Measurements from ENCODE around the gene ADGRL2.
"Not testable (repeated sequence)": the region's sequence is repeated elsewhere in the genome, so short reads cannot be mapped to it uniquely, and the experiment has no call there.

The ADGRL2 gene

GRCh38 chr1:81880781-81881180, 80.0 kb downstream of the ADGRL2 start:
- no peaks in the 10 kb centered on the region for H3K27me3 Mint-ChIP-seq (ENCODE audit: low read depth, poor library complexity)
- DNase-seq, result no peak
- no peaks in the 10 kb centered on the region for H3K9me3 Mint-ChIP-seq
- TF ChIP-seq CTCF (IDR thresholded peaks at IDR 0.05), result no peak
- H3K27ac Mint-ChIP-seq, result peak overlapping the region; percentile 83
- no peak overlapping the region for H3K4me3 Mint-ChIP-seq
- peaks cover 40% of the 10 kb centered on the region for H3K36me3 Mint-ChIP-seq (ENCODE audit: low read depth)
- H3K4me1 Mint-ChIP-seq, result peaks cover 72% of the 10 kb centered on the region

GRCh38 chr1:81885291-81885690, 84.6 kb downstream of the ADGRL2 start:
- no peak overlapping the region for H3K4me3 Mint-ChIP-seq
- H3K36me3 Mint-ChIP-seq (ENCODE audit: low read depth), result peaks cover 57% of the 10 kb centered on the region
- H3K27me3 Mint-ChIP-seq (ENCODE audit: low read depth, poor library complexity), result no peaks in the 10 kb centered on the region
- TF ChIP-seq CTCF (IDR thresholded peaks at IDR 0.05), result no peak
- no peak for DNase-seq
- no peaks in the 10 kb centered on the region for H3K9me3 Mint-ChIP-seq
- no peak overlapping the region for H3K27ac Mint-ChIP-seq
- H3K4me1 Mint-ChIP-seq, result peaks cover 33% of the 10 kb centered on the region

DNA sequence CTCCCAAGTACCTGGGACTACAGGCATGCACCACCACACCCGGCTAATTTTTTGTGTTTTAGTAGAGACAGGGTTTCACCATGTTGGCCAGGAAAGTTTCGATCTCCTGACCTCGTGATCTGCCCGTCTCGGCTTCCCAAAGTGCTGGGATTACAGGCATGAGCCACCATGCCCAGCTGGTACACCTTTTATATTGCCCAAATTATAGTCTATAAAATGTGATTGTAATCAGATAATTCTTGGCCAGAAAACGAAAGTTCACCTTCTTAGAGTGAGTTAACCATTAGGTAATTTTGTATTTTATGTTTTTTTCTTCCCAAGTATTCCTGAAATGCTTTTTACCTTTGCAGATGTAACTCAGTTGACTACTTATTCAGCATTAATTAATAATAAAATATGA, 85.6 kb downstream of the ADGRL2 start:
- H3K4me1 Mint-ChIP-seq, result peaks cover 25% of the 10 kb centered on the region
- H3K9me3 Mint-ChIP-seq, result not testable (repeated sequence)

GRCh38 chr1:81887421-81888144, 86.8 kb downstream of the ADGRL2 start:
- no peak overlapping the region for H3K27ac Mint-ChIP-seq
- no peak overlapping the region for H3K4me3 Mint-ChIP-seq
- peaks cover 60% of the 10 kb centered on the region for H3K36me3 Mint-ChIP-seq (ENCODE audit: low read depth)

More for the DNA sequence above, 85.6 kb downstream of the ADGRL2 start:
- DNase-seq; H3K4me3 Mint-ChIP-seq; H3K27me3 Mint-ChIP-seq (ENCODE audit: low read depth, poor library complexity); H3K27ac Mint-ChIP-seq: not testable (repeated sequence)
- H3K36me3 Mint-ChIP-seq (ENCODE audit: low read depth), result peaks cover 58% of the 10 kb centered on the region

GRCh38 chr1:81889166-81889565, 88.4 kb downstream of the ADGRL2 start:
- DNase-seq, result no peak
- no peak overlapping the region for H3K4me3 Mint-ChIP-seq
- H3K27ac Mint-ChIP-seq, result peak overlapping the region; percentile 50
- H3K9me3 Mint-ChIP-seq, result no peaks in the 10 kb centered on the region
- peaks cover 19% of the 10 kb centered on the region for H3K4me1 Mint-ChIP-seq
- peaks cover 52% of the 10 kb centered on the region for H3K36me3 Mint-ChIP-seq (ENCODE audit: low read depth)
- H3K27me3 Mint-ChIP-seq (ENCODE audit: low read depth, poor library complexity), result no peaks in the 10 kb centered on the region
- TF ChIP-seq CTCF (IDR thresholded peaks at IDR 0.05), result no peak

More at GRCh38 chr1:81887421-81888144, 86.8 kb downstream of the ADGRL2 start:
- TF ChIP-seq CTCF (IDR thresholded peaks at IDR 0.05), result no peak
- Mint-ChIP-seq H3K27me3 (ENCODE audit: low read depth, poor library complexity) (no peaks in the 10 kb centered on the region), H3K9me3 (no peaks in the 10 kb centered on the region), H3K4me1 (peaks cover 25% of the 10 kb centered on the region)
- DNase-seq, result no peak

DNA sequence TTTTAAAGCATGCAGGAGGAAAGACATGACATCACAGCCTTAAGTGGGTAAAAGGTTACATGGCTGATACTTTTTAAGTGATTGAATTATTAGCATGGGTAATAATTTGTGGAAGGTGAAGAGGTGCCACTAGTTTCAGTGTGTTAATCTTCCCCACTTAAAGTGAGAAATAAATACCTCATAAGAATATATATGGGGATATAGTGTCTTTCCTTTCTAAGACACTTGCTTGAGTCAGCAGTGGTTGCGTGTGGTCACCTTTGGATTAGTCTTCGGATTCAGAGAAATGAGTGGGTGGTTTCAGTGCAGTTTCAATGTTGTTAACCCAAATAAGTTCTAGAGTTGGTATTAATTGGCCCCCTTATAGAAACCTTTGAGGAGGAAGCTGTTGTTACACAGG, 94.1 kb downstream of the ADGRL2 start:
- peaks cover 21% of the 10 kb centered on the region for H3K36me3 Mint-ChIP-seq (ENCODE audit: low read depth)
- H3K9me3 Mint-ChIP-seq, result no peaks in the 10 kb centered on the region
- peak overlapping the region; percentile 83 for H3K27ac Mint-ChIP-seq
- H3K4me3 Mint-ChIP-seq, result no peak overlapping the region
- H3K4me1 Mint-ChIP-seq, result peaks cover 50% of the 10 kb centered on the region
- no peaks in the 10 kb centered on the region for H3K27me3 Mint-ChIP-seq (ENCODE audit: low read depth, poor library complexity)
- TF ChIP-seq CTCF (IDR thresholded peaks at IDR 0.05), result no peak
- DNase-seq, result no peak
